Endothelial cell of umbilical vein (primary cell): ENCODE measurements around the gene PRSS37. TPM values are rescaled to one million over a fixed set of nuclear protein-coding genes. Genes with fewer than 3 reads are reported as not detected.

Experiments used
- Bru-seq: library from RNA; stranded (reverse); fragments of 400-500 nt; gene quantifications from one replicate; lab custom pipeline; 2021; lab: Mats Ljungman, UMichigan
- BruChase-seq, 2 experiments: library from RNA; stranded (reverse); fragments of 400-500 nt; gene quantifications; one replicate each; lab custom pipeline; 2021; lab: Mats Ljungman, UMichigan
- BruUV-seq: library from RNA; stranded (reverse); fragments of 400-500 nt; replicated peaks from 2 replicates; lab custom pipeline; 2021; lab: Mats Ljungman, UMichigan
- CTCF ChIA-PET: fragments of 300-600, 350-600 bp; sonication (Branson Sonifier 250); formaldehyde crosslinking; loops from one replicate; lab custom pipeline; 2021; ENCODE audit warnings: antibody characterized with exemption, inconsistent platforms; lab: Charles Lee
- POLR2A ChIA-PET: fragments of 300-600, 350-600 bp; sonication (Branson Sonifier 250); formaldehyde crosslinking; loops from one replicate; lab custom pipeline; 2021; ENCODE audit warnings: antibody characterized with exemption, inconsistent platforms; lab: Charles Lee
- DNase-seq: peaks from one replicate; pipeline ENCODE4 v3.0.0-alpha.2; 2011; ENCODE audit warnings: low read depth, low spot score
- FAIRE-seq: peaks from 2 replicates; lab custom pipeline; 2011; peaks lifted over from hg19 to GRCh38; lab: Jason Lieb, UNC
- H2AFZ ChIP-seq: 2 replicates; pipeline ENCODE4 v1.6.0; 2012; ENCODE audit warnings: low read depth, low read length, control low read depth, inconsistent platforms
- H3K27ac ChIP-seq: 2 replicates; pipeline ENCODE4 v1.5.1; 2011; ENCODE audit warnings: low read depth, mild to moderate bottlenecking, control low read depth, low read length, moderate library complexity; ENCODE audit not compliant: insufficient read depth
- H3K27me3 ChIP-seq, 2 experiments: 2 replicates each; pipeline versions ENCODE4 v1.6.0 to v1.6.1; 2011; ENCODE audit warnings: low read length in 2 of 2, mixed read lengths in 1 of 2; ENCODE audit not compliant: control insufficient read depth in 2 of 2, insufficient read depth in 2 of 2
- H3K36me3 ChIP-seq, 2 experiments: 2 replicates in 1 of 2; 3 replicates in 1 of 2; pipeline ENCODE4 v1.5.1; 2011; ENCODE audit warnings: low read length in 2 of 2, mild to moderate bottlenecking in 1 of 2, moderate library complexity in 1 of 2; ENCODE audit not compliant: control insufficient read depth in 2 of 2, insufficient read depth in 2 of 2; ENCODE audit errors: extremely low read depth in 1 of 2
- H3K4me1 ChIP-seq: 3 replicates; pipeline ENCODE4 v1.5.1; 2011; ENCODE audit warnings: mild to moderate bottlenecking, low read length; ENCODE audit not compliant: control insufficient read depth, insufficient read depth; ENCODE audit errors: extremely low read depth
- H3K4me2 ChIP-seq: 2 replicates; pipeline ENCODE4 v1.6.1; 2011; ENCODE audit warnings: low read length, control low read depth, mixed read lengths; ENCODE audit not compliant: insufficient read depth
- H3K4me3 ChIP-seq, 3 experiments: fragments of 200-600 bp in 1 of 3; sonication (generic), shearing (Covaris generic) in 1 of 3; replicated peaks in 1 of 3; 2 replicates each; pipeline ENCODE4 v1.5.1; 2011 to 2016; ENCODE audit warnings: control low read depth in 3 of 3, low read length in 3 of 3, mild to moderate bottlenecking in 2 of 3, inconsistent platforms in 1 of 3, low read depth in 1 of 3, moderate library complexity in 1 of 3; ENCODE audit not compliant: insufficient read depth in 1 of 3
- H3K79me2 ChIP-seq: 2 replicates; pipeline ENCODE4 v1.6.0; 2012; ENCODE audit warnings: low read length, inconsistent platforms; ENCODE audit not compliant: control insufficient read depth, insufficient read depth
- H3K9ac ChIP-seq: replicated peaks from 2 replicates; pipeline ENCODE3; 2011; ENCODE audit warnings: low read length, control low read depth; ENCODE audit not compliant: insufficient read depth; ENCODE audit errors: extremely low read depth
- H3K9me1 ChIP-seq: replicated peaks from 3 replicates; pipeline ENCODE4 v1.6.0; 2011; ENCODE audit warnings: mild to moderate bottlenecking, low read length; ENCODE audit not compliant: control insufficient read depth, insufficient read depth; ENCODE audit errors: extremely low read depth
- H3K9me3 ChIP-seq: replicated peaks from 2 replicates; pipeline ENCODE4 v1.5.1; 2012; ENCODE audit warnings: low read length, inconsistent platforms; ENCODE audit not compliant: control insufficient read depth, insufficient read depth
- H4K20me1 ChIP-seq: replicated peaks from 2 replicates; pipeline ENCODE3; 2011; ENCODE audit warnings: mild to moderate bottlenecking, low read length; ENCODE audit not compliant: control insufficient read depth, insufficient read depth; ENCODE audit errors: extremely low read depth
- EZH2 ChIP-seq: IDR thresholded peaks from 2 replicates; pipeline ENCODE4 v1.6.1; 2012; ENCODE audit warnings: borderline replicate concordance, low read depth, mild to moderate bottlenecking, moderate library complexity, low read length, inconsistent platforms; ENCODE audit not compliant: severe bottlenecking
- FOS ChIP-seq: IDR thresholded peaks from 2 replicates; pipeline ENCODE4 v1.6.1; 2011; ENCODE audit warnings: mild to moderate bottlenecking, low read length, moderate library complexity, borderline replicate concordance; ENCODE audit not compliant: insufficient read depth
- GATA2 ChIP-seq: IDR thresholded peaks from 2 replicates; pipeline ENCODE4 v1.7.0; 2011; ENCODE audit warnings: low read depth, mild to moderate bottlenecking, moderate library complexity, mixed read lengths, low read length; ENCODE audit not compliant: insufficient read length, insufficient read depth
- JUN ChIP-seq: IDR thresholded peaks from 2 replicates; pipeline ENCODE4 v1.6.1; 2011; ENCODE audit warnings: borderline replicate concordance, low read depth; ENCODE audit not compliant: insufficient read length, insufficient read depth
- MAX ChIP-seq: IDR thresholded peaks from 2 replicates; pipeline ENCODE4 v1.6.1; 2011; ENCODE audit not compliant: insufficient read depth, insufficient read length
- MYC ChIP-seq: IDR thresholded peaks from one replicate; pipeline ENCODE4 v1.6.1; 2011; ENCODE audit warnings: mild to moderate bottlenecking, low read depth, low read length
- POLR2A ChIP-seq: IDR thresholded peaks from 2 replicates; pipeline ENCODE4 v1.6.1; 2012; ENCODE audit warnings: low read depth, mild to moderate bottlenecking, control low read depth, low read length
- POLR2AphosphoS5 ChIP-seq: IDR thresholded peaks from 2 replicates; pipeline ENCODE4 v1.6.1; 2012; ENCODE audit warnings: low read depth, mild to moderate bottlenecking, control low read depth, low read length, moderate library complexity; ENCODE audit not compliant: insufficient read depth
- dilution Hi-C: fragments of 300-500 bp; cut with MboI; formaldehyde crosslinking; loops from one replicate; pipeline ENCODE4 v1.15.0; 2019; ENCODE audit warnings: low sequenced_read_pairs; ENCODE audit not compliant: extremely low pct_ligation_motif_present
- intact Hi-C: fragments of 100-400 bp; cut with micrococcal nuclease; formaldehyde crosslinking; loops from one replicate; pipeline ENCODE4 v1.10.0; 2022
- long read RNA-seq: library from polyadenylated mRNA; stranded (forward); transcript quantifications from one replicate; pipeline ENCODE4 v2.0.0, GENCODE V29; 2021
- polyA minus RNA-seq, 3 experiments: library from RNA; depleted of rRNA, polyadenylated mRNA; stranded (reverse); fragments of >200 nt; gene quantifications; 1 replicate in 1 of 3; 2 replicates in 2 of 3; pipeline ENCODE4 v1.2.3, GENCODE V29; 2011
- polyA plus RNA-seq, 4 experiments: library from polyadenylated mRNA; depleted of rRNA in 3 of 4; stranded (reverse) in 3 of 4; unstranded in 1 of 4; fragments of >200 nt; gene quantifications; 2 replicates each; pipeline versions ENCODE4 v1.2.1 to v1.2.3, GENCODE V29; 2011 to 2012; ENCODE audit warnings: missing spikeins in 1 of 4
- total RNA-seq: library from RNA; stranded (reverse); gene quantifications from 2 replicates; pipeline ENCODE4 v1.2.3, GENCODE V29; 2021
- TF ChIP-seq, protein P1 (sequence below), 2 donors: IDR thresholded peaks; 1 replicate in 1 of 2; 2 replicates in 1 of 2; pipeline ENCODE4 v1.5.1; 2011; ENCODE audit warnings: low read length in 2 of 2, mild to moderate bottlenecking in 2 of 2, moderate library complexity in 2 of 2, control low read depth in 1 of 2, inconsistent platforms in 1 of 2, low read depth in 1 of 2; ENCODE audit not compliant: insufficient read depth in 1 of 2; ENCODE audit errors: extremely low read depth in 1 of 2

Gene PRSS37
- total RNA-seq: not detected in 2 replicates
- not detected in 2 replicates for polyA plus RNA-seq
- polyA plus RNA-seq (2011; cell fraction: cytosol; rRNA removed): not detected in 2 replicates
- not detected in 2 replicates for polyA plus RNA-seq (2011; cell fraction: nucleus; rRNA removed)
- not detected in 2 replicates for polyA plus RNA-seq (2012)
- polyA minus RNA-seq: not detected in 2 replicates
- polyA minus RNA-seq (2011; cell fraction: cytosol; rRNA and poly(A)+ RNA removed): not detected
- polyA minus RNA-seq (2011; cell fraction: nucleus; rRNA and poly(A)+ RNA removed): not detected in 2 replicates
- not detected for Bru-seq, nascent RNA
- BruChase-seq, experiment 1, labeled RNA remaining after a 6-hour chase: not detected
- BruChase-seq, experiment 2, labeled RNA remaining after a 2-hour chase: not detected
- long read RNA-seq: 0 reads

DNA sequence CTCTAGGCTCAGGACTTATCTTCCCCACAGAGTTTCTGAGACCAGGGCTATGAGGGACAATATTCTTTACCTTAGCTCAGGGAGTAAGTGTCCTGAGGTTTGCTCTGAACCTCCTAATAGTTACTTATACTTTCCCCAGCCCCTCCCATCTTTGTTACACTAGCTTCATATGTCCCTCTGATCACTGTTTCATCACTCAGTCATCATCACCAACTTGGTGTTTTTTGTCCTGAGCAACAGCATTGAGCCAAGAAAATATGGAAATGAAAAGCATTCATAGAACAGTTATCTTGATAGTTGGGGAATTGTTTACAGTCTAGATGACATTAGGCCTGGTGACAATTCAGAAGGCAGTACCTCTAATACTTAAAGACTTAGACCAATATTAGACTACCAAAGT, at the start of gene PRSS37:
PRSS37 (minus strand) TSS at position 101 of the 400 bp plus-strand sequence. CDS start 436 bp downstream, outside the sequence.
- H3K4me1 ChIP-seq: no peaks in the 10 kb centered on the region

More for the DNA sequence above, at the start of gene PRSS37:
- Histone ChIP-seq H3K4me2 (no peak within 1 kb of the TSS), H3K36me3 (no peaks in the 10 kb centered on the region), H3K9ac (no peak within 1 kb of the TSS), H3K79me2 (no peaks in the 10 kb centered on the region), H3K4me3 (no peak within 1 kb of the TSS), H3K27me3 (no peaks in the 10 kb centered on the region), H3K9me3 (no peaks in the 10 kb centered on the region), H4K20me1 (no peaks in the 10 kb centered on the region), H3K27ac (no peak within 1 kb of the TSS), H3K9me1 (no peaks in the 10 kb centered on the region), H2AFZ (no peak within 1 kb of the TSS)
- ChIA-PET POLR2A (no interaction called here), CTCF (no interaction called here)
- FAIRE-seq: no peak
- no peak for TF ChIP-seq POLR2AphosphoS5
- no peak for TF ChIP-seq MAX
- no peak for TF ChIP-seq FOS
- no peak for TF ChIP-seq EZH2
- no peak for TF ChIP-seq MYC
- no peak for TF ChIP-seq POLR2A
- no peak for TF ChIP-seq GATA2
- TF ChIP-seq, protein P1, sequence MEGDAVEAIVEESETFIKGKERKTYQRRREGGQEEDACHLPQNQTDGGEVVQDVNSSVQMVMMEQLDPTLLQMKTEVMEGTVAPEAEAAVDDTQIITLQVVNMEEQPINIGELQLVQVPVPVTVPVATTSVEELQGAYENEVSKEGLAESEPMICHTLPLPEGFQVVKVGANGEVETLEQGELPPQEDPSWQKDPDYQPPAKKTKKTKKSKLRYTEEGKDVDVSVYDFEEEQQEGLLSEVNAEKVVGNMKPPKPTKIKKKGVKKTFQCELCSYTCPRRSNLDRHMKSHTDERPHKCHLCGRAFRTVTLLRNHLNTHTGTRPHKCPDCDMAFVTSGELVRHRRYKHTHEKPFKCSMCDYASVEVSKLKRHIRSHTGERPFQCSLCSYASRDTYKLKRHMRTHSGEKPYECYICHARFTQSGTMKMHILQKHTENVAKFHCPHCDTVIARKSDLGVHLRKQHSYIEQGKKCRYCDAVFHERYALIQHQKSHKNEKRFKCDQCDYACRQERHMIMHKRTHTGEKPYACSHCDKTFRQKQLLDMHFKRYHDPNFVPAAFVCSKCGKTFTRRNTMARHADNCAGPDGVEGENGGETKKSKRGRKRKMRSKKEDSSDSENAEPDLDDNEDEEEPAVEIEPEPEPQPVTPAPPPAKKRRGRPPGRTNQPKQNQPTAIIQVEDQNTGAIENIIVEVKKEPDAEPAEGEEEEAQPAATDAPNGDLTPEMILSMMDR (IDR thresholded peaks at IDR 0.05; ENCODE audit: extremely low read depth in 1 of 2, insufficient read depth in 1 of 2, low read depth in 1 of 2, low read length in 2 of 2): no peak
- TF ChIP-seq JUN: no peak
- BruUV-seq: no TSS peak
- dilution Hi-C loops (no loop called here), intact Hi-C loops (no loop called here)
- DNase-seq: no peak
